ENCODE measurements around the gene KRTAP5-8.

DNA sequence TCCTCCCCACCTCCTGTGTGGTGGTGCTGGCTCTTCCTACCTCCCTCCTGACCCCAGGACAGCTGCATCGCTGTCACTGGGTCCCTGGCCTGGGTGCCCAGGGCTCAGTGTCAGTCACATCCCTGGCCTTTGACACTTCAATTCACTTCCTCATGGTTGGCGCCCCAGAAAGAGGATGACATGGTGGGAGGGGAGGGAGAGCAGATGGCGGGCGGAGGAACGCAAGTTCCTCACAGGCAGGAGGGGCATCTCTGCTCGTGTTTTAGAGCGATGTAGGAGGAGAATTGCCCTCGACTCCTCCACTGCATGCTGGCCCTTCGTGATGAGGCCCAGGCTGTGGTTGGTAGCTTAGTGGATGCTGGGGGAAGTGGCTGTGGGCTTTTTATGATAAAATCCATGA lies 45.9 kb upstream of the KRTAP5-8 start:
- TF ChIP-seq, protein P1, sequence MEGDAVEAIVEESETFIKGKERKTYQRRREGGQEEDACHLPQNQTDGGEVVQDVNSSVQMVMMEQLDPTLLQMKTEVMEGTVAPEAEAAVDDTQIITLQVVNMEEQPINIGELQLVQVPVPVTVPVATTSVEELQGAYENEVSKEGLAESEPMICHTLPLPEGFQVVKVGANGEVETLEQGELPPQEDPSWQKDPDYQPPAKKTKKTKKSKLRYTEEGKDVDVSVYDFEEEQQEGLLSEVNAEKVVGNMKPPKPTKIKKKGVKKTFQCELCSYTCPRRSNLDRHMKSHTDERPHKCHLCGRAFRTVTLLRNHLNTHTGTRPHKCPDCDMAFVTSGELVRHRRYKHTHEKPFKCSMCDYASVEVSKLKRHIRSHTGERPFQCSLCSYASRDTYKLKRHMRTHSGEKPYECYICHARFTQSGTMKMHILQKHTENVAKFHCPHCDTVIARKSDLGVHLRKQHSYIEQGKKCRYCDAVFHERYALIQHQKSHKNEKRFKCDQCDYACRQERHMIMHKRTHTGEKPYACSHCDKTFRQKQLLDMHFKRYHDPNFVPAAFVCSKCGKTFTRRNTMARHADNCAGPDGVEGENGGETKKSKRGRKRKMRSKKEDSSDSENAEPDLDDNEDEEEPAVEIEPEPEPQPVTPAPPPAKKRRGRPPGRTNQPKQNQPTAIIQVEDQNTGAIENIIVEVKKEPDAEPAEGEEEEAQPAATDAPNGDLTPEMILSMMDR (conservative IDR thresholded peaks at IDR 0.05), result no peak
- TF ChIP-seq EZH2 (IDR thresholded peaks at IDR 0.05; ENCODE audit: low read depth), result no peak

All from PC-9 (cell line).